Measurements from ENCODE around the gene SCCPDH. TPM values are rescaled to one million over a fixed set of nuclear protein-coding genes. Genes with fewer than 3 reads are reported as not detected.

The SCCPDH gene
- total and polyA plus RNA-seq, 9 of the 15 experiments (the other 6 are each of a cell fraction or from before 2014, with no cell fraction given): 7.0 to 61.9 (median 38.3) TPM

DNA sequence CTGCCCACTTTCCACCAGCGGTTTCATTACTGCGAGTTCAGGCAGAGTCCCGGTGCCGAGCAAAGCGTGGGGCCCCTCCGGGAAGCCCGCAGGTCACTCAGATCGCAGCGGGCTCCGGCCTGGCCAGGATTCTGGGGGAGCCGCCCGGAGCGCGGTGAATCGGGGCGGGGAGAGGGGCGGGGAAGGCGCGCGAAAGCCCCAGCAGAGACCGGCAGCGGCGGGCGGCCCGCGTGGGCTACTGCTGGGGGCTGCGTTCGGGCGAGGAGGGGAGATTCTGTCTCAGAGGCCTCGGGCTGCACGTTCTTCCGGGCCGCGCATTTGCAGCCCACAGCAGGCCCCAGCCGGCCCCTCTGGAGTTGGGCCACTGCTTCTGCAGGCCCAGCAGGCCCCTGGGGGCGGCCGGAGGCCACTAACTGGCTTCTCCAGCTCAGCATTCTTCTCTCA, 64.7 kb downstream of the SCCPDH start (continued):
- TF ChIP-seq ARNT (IDR thresholded peaks at IDR 0.05) (no peak), ZNF512 (tag; IDR thresholded peaks at IDR 0.05) (no peak), YY1 (IDR thresholded peaks at IDR 0.05; ENCODE audit: borderline replicate concordance in 1 of 3, control insufficient read depth in 1 of 3, extremely low read depth in 1 of 3, insufficient read depth in 3 of 3, insufficient read length in 1 of 3, insufficient replicate concordance in 2 of 3, low read depth in 1 of 3, low read length in 2 of 3) (no peak), POLR2G (IDR thresholded peaks at IDR 0.05; ENCODE audit: low read depth, low read length) (no peak), ZNF764 (CRISPR knock-in tag; IDR thresholded peaks at IDR 0.05; ENCODE audit: low read depth) (no peak), PCBP1 (IDR thresholded peaks at IDR 0.05; ENCODE audit: low read depth, low read length, poor library complexity, severe bottlenecking) (no peak), DMBX1 (CRISPR knock-in tag; IDR thresholded peaks at IDR 0.05; ENCODE audit: borderline replicate concordance) (no peak), ZNF780A (CRISPR knock-in tag; IDR thresholded peaks at IDR 0.05) (no peak)
- TF ChIP-seq, protein P1, sequence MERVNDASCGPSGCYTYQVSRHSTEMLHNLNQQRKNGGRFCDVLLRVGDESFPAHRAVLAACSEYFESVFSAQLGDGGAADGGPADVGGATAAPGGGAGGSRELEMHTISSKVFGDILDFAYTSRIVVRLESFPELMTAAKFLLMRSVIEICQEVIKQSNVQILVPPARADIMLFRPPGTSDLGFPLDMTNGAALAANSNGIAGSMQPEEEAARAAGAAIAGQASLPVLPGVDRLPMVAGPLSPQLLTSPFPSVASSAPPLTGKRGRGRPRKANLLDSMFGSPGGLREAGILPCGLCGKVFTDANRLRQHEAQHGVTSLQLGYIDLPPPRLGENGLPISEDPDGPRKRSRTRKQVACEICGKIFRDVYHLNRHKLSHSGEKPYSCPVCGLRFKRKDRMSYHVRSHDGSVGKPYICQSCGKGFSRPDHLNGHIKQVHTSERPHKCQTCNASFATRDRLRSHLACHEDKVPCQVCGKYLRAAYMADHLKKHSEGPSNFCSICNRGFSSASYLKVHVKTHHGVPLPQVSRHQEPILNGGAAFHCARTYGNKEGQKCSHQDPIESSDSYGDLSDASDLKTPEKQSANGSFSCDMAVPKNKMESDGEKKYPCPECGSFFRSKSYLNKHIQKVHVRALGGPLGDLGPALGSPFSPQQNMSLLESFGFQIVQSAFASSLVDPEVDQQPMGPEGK (CRISPR knock-in tag; IDR thresholded peaks at IDR 0.05; ENCODE audit: borderline replicate concordance): no peak
